Esophagus muscularis mucosa (tissue), 4 donors: Measurements from ENCODE around the gene TRMT44.

Source experiments
- EP300 ChIP-seq: sonication (generic); formaldehyde crosslinking; IDR thresholded peaks from one replicate; pipeline ENCODE4 v1.6.1; 2017; ENCODE audit warnings: antibody characterized with exemption
- POLR2A ChIP-seq: fragments of 450-650 bp; IDR thresholded peaks from one replicate; pipeline ENCODE4 v1.6.1; 2017; ENCODE audit warnings: antibody characterized with exemption, moderate library complexity, mild to moderate bottlenecking, low read depth
- POLR2AphosphoS5 ChIP-seq, 2 donors: sonication (generic); formaldehyde crosslinking; IDR thresholded peaks; one replicate each; pipeline ENCODE4 v1.6.1; 2017; ENCODE audit warnings: antibody characterized with exemption in 2 of 2
- TF ChIP-seq, protein P1 (sequence below), 3 experiments: fragments of 200-600 bp in 2 of 3; fragments of 450-650 bp in 1 of 3; sonication (generic) in 2 of 3; IDR thresholded peaks; one replicate each; pipeline ENCODE4 v1.5.1; 2017 to 2019; ENCODE audit warnings: antibody characterized with exemption in 3 of 3, mild to moderate bottlenecking in 2 of 3, moderate library complexity in 1 of 3

GRCh38 chr4:8400632-8401325 lies 39.8 kb upstream of the TRMT44 start:
- TF ChIP-seq POLR2A: no peak
- TF ChIP-seq, protein P1, sequence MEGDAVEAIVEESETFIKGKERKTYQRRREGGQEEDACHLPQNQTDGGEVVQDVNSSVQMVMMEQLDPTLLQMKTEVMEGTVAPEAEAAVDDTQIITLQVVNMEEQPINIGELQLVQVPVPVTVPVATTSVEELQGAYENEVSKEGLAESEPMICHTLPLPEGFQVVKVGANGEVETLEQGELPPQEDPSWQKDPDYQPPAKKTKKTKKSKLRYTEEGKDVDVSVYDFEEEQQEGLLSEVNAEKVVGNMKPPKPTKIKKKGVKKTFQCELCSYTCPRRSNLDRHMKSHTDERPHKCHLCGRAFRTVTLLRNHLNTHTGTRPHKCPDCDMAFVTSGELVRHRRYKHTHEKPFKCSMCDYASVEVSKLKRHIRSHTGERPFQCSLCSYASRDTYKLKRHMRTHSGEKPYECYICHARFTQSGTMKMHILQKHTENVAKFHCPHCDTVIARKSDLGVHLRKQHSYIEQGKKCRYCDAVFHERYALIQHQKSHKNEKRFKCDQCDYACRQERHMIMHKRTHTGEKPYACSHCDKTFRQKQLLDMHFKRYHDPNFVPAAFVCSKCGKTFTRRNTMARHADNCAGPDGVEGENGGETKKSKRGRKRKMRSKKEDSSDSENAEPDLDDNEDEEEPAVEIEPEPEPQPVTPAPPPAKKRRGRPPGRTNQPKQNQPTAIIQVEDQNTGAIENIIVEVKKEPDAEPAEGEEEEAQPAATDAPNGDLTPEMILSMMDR (IDR thresholded peaks at IDR 0.05): no peak
- TF ChIP-seq POLR2AphosphoS5 (IDR thresholded peaks at IDR 0.05): peak in 1 of 2 donors; percentile 31
- no peak for TF ChIP-seq EP300
